PFSK-1 (cell line): ENCODE data around the gene YTHDF1.

Experiments
- FOXP2 ChIP-seq: optimal IDR thresholded peaks from 2 replicates; pipeline ENCODE3; 2011; ENCODE audit warnings: borderline replicate concordance, control low read depth, inconsistent platforms; ENCODE audit not compliant: insufficient read depth; ENCODE audit errors: extremely low read length, extremely low read depth
- POLR2AphosphoS5 ChIP-seq: IDR thresholded peaks from 2 replicates; pipeline ENCODE4 v1.6.1; 2012; ENCODE audit warnings: low read depth, mild to moderate bottlenecking, control low read depth, low read length, moderate library complexity
- REST ChIP-seq, 2 experiments: IDR thresholded peaks; 2 replicates each; pipeline versions ENCODE4 v1.6.1 to v1.8.0; 2011 to 2012; ENCODE audit warnings: low read depth in 2 of 2, low read length in 2 of 2, control low read depth in 1 of 2, inconsistent platforms in 1 of 2, mild to moderate bottlenecking in 1 of 2, moderate library complexity in 1 of 2; ENCODE audit not compliant: insufficient read depth in 1 of 2
- SIN3A ChIP-seq: IDR thresholded peaks from 2 replicates; pipeline ENCODE4 v1.6.1; 2012; ENCODE audit warnings: mild to moderate bottlenecking, low read length, moderate library complexity, borderline replicate concordance; ENCODE audit not compliant: insufficient read depth
- TAF1 ChIP-seq: IDR thresholded peaks from 2 replicates; pipeline ENCODE4 v1.6.1; 2012; ENCODE audit warnings: low read length, control low read depth, borderline replicate concordance; ENCODE audit not compliant: insufficient read depth

GRCh38 chr20:63252284-63252711 lies 36.4 kb upstream of the YTHDF1 start:
- TF ChIP-seq POLR2AphosphoS5, result no peak
- TF ChIP-seq TAF1, result no peak
- TF ChIP-seq FOXP2, result no peak
- TF ChIP-seq REST (IDR thresholded peaks at IDR 0.05; ENCODE audit: insufficient read depth in 1 of 2, low read depth in 2 of 2, low read length in 2 of 2), result no peak
- no peak for TF ChIP-seq SIN3A
